SK-N-SH treated with all-trans-retinoic acid at 6 μM for 48 hours (cell line): Measurements from ENCODE around the gene MYOM3.

Source experiments
- ARNTL ChIP-seq: fragments of 450-650 bp; formaldehyde crosslinking; IDR thresholded peaks from 2 replicates; pipeline ENCODE4 v1.5.0; 2020; ENCODE audit warnings: low read depth, mild to moderate bottlenecking, moderate library complexity, borderline replicate concordance
- CREB5 ChIP-seq: fragments of 250-450 bp; sonication (Bioruptor Pico); IDR thresholded peaks from 2 replicates; pipeline ENCODE4 v1.5.1; 2020; ENCODE audit warnings: low read depth, mild to moderate bottlenecking, moderate library complexity
- CSDC2 ChIP-seq: fragments of 250-450 bp; sonication (Bioruptor Pico); IDR thresholded peaks from 2 replicates; pipeline ENCODE4 v1.5.0; 2020; ENCODE audit warnings: mild to moderate bottlenecking, moderate library complexity
- CSRNP3 ChIP-seq: fragments of 250-450 bp; sonication (Bioruptor Pico); IDR thresholded peaks from 2 replicates; pipeline ENCODE4 v1.5.1; 2021; ENCODE audit warnings: mild to moderate bottlenecking, moderate library complexity
- ESRRG ChIP-seq: fragments of 250-450 bp; sonication (Bioruptor Pico); IDR thresholded peaks from 2 replicates; pipeline ENCODE4 v1.6.1; 2021; ENCODE audit warnings: mild to moderate bottlenecking
- ISL1 ChIP-seq: fragments of 250-450 bp; sonication (Bioruptor Pico); IDR thresholded peaks from 2 replicates; pipeline ENCODE4 v2.1.2; 2022; ENCODE audit warnings: mild to moderate bottlenecking, moderate library complexity
- PATZ1 ChIP-seq: fragments of 250-450 bp; sonication (Bioruptor Pico); IDR thresholded peaks from 2 replicates; pipeline ENCODE4 v1.8.0; 2020; ENCODE audit warnings: mild to moderate bottlenecking, moderate library complexity, borderline replicate concordance
- TOX ChIP-seq: fragments of 250-450 bp; sonication (Bioruptor Pico); IDR thresholded peaks from 2 replicates; pipeline ENCODE4 v1.8.0; 2021; ENCODE audit warnings: mild to moderate bottlenecking, moderate library complexity, borderline replicate concordance
- ZNF8 ChIP-seq: fragments of 450-650 bp; formaldehyde crosslinking; IDR thresholded peaks from 2 replicates; pipeline ENCODE4 v1.5.0; 2020; ENCODE audit warnings: mild to moderate bottlenecking, moderate library complexity

GRCh38 chr1:24159366-24159765 lies 47.4 kb upstream of the MYOM3 start:
- TF ChIP-seq ZNF8 (CRISPR knock-in tag), result no peak
- TF ChIP-seq CREB5 (CRISPR knock-in tag), result no peak
- TF ChIP-seq ARNTL, result no peak
- no peak for TF ChIP-seq PATZ1 (CRISPR knock-in tag)
- TF ChIP-seq ESRRG (CRISPR knock-in tag), result no peak
- no peak for TF ChIP-seq TOX
- no peak for TF ChIP-seq CSDC2 (CRISPR knock-in tag)
- TF ChIP-seq ISL1, result no peak
- TF ChIP-seq CSRNP3 (CRISPR knock-in tag), result no peak
